Coronary artery (tissue), 2 donors: ENCODE results near the gene CNN2.

Experiments used
- DNase-seq: peaks from one replicate; pipeline ENCODE4 v3.0.0-alpha.2; 2017; ENCODE audit warnings: low spot score
- H3K27ac ChIP-seq, 2 donors: fragments of 200-600 bp; sonication (generic); one replicate each; pipeline ENCODE4 v1.5.1; 2016 to 2019
- H3K4me3 ChIP-seq: fragments of 200-600 bp; sonication (generic); 2 replicates; pipeline ENCODE4 v1.5.1; 2016; ENCODE audit warnings: mild to moderate bottlenecking, moderate library complexity
- TF ChIP-seq, protein P1 (sequence below): fragments of 200-600 bp; sonication (generic); IDR thresholded peaks from one replicate; pipeline ENCODE4 v1.5.1; 2019; ENCODE audit warnings: antibody characterized with exemption

Gene CNN2

DNA sequence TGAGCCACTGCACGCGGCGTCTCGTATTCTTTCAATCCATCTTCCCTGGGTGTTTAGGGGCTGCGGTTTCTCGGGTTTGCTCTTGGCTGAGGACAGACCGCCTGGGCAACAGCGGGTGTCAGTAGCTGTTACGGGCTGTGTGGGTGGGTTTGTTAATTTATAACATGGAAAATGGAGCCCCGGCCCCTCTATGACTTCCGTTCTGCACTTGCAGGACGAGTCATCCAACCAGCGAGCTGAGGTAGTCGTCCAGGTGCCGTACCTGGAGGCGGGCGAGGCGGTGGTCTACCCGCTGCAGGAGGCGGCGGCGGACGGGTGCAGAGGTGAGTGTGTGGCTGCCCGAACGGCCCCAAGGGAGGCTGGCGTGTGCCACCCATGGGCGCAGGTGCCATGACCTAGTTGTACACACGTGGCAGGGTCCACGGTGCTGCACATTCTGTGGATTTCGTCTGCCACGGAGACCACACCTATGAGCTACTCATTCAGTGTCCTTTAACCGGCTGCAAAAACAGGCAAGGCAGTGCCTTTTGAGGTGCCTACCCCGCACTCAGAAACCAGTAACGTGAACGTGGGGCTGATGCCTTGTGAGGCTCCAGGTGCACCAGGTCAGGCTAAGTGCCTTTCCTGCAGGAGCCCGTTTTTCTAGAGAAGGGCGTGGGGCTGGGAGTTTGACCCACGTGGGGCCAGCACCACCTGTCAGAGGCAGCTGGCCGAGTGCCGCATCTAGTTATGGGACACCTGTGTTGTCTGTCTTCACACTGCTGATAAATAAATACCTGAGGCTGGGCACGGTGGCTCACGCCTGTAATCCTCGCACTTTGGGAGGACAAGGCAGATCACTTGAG lies 57.8 kb downstream of the CNN2 start:
- no peak for DNase-seq
- no peak overlapping the region for H3K4me3 ChIP-seq
- TF ChIP-seq, protein P1, sequence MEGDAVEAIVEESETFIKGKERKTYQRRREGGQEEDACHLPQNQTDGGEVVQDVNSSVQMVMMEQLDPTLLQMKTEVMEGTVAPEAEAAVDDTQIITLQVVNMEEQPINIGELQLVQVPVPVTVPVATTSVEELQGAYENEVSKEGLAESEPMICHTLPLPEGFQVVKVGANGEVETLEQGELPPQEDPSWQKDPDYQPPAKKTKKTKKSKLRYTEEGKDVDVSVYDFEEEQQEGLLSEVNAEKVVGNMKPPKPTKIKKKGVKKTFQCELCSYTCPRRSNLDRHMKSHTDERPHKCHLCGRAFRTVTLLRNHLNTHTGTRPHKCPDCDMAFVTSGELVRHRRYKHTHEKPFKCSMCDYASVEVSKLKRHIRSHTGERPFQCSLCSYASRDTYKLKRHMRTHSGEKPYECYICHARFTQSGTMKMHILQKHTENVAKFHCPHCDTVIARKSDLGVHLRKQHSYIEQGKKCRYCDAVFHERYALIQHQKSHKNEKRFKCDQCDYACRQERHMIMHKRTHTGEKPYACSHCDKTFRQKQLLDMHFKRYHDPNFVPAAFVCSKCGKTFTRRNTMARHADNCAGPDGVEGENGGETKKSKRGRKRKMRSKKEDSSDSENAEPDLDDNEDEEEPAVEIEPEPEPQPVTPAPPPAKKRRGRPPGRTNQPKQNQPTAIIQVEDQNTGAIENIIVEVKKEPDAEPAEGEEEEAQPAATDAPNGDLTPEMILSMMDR, result no peak

DNA sequence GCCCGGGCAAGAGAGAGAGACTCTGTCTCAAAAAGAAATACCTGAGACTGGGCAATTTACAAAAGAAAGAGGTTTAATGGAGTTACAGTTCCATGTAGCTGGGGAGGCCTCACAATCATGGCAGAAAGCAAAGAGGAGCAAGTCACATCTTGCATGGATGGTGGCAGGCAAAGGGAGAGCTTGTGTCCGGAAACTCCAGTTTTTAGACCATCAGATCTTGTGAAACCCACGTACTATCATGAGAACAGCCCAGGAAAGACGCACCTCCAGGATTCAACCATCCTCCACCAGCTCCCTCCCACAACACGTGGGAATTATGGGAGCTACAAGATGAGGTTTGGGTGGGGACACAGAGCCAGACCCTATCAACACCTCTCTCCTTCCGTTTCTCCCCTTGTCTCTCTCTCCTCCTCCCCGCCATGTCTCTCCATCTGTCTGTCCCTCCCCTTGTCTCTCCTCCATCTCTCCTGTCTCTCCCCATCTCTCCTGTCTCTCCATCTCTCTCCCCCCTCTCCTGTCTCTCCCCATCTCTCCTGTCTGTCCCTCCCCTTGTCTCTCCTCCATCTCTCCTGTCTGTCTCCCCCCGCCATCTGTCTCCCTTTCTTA lies 58.7 kb downstream of the CNN2 start:
- Histone ChIP-seq H3K27ac (no peak overlapping the region), H3K4me3 (no peak overlapping the region)
- DNase-seq, result no peak
- TF ChIP-seq, protein P1, result no peak

More for the DNA sequence above, 57.8 kb downstream of the CNN2 start:
- H3K27ac ChIP-seq, result no peak overlapping the region

DNA sequence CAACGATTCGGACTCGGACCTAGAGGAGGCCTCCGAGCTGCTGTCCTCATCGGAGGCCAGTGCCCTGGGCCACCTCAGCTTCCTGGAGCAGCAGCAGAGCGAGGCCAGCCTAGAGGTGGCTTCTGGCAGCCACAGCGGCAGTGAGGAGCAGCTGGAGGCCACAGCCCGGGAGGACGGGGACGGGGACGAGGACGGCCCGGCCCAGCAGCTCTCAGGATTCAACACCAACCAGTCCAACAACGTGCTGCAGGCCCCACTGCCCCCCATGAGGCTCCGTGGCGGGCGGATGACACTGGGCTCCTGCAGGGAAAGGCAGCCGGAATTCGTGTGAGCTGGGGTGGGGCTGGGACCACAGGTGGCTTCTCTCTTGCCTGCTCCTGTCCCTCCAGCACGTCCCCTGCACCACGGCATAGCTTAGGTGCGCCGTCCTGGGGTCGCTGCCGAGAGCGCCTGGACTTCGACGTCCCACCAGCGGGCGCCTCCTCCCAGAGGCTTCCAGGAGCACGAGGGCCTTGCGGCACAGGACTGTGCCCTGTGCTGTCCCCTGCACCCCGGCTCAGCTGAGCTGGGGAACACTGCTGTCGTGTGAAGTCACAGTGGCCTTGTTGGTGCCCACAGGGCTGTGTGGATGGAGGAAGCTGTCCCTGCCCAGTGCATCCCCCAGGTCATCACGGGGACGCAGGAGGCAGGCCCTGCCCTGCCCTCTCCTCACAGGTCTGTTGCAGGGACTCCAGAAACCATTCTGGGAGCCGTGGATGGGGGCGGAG lies 59.5 kb downstream of the CNN2 start:
- no peak for DNase-seq
- TF ChIP-seq, protein P1, result no peak
- Histone ChIP-seq H3K27ac (no peak overlapping the region), H3K4me3 (no peak overlapping the region)

DNA sequence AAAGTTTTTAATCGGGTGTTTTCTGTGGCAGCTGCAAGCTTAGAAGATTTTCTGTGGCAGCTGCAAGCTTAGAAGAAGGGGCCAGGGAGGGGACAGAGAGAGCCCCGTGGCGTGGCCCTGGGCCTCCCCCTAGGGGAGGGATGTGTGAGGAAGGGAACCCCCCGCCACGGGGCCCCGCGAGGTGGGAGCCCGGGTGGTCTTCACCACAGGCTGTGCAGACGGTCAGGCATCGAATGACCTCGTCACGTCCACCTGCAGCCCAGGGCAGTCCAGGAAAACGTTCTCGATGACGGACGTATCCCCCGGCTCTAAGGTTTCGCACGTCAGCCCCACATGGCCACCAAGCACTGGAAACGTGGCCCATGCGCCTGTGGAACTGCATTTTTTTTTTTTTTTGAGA lies 60.2 kb downstream of the CNN2 start:
- Histone ChIP-seq H3K4me3 (no peak overlapping the region), H3K27ac (no peak overlapping the region)
- TF ChIP-seq, protein P1, result no peak
- no peak for DNase-seq

DNA sequence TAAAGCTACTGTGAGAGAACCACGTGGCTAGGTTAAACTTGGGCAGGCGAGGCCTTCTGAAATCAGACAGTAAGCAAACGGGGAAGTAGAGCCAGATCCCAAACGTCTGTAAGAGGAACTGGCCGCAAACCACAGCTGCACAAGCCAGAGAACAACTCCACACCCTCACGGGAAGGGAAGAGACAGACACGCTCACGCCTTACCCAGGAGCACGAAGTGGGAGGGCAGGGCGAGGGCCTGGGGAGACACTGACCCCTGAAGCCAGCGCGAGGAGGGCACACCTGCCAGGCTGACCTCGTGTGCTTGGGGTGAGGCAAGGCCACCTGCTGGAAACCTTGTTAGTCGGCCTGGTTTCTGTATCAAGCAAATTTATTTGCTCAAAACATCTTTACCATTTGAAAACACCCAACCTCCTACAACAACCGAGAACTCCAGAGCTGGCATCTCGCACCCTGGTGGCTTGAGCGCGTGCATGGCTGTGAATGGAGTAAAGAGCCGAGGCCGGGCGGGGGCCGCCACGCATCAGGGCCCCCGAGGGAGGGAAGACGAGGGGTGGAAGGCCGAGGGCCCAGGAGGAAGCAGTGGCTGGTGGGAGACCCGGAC lies 61.5 kb downstream of the CNN2 start:
- no peak overlapping the region for H3K4me3 ChIP-seq
- TF ChIP-seq, protein P1, result no peak
- no peak for DNase-seq
- peak overlapping the region in 1 of 2 donors; percentile 78 for H3K27ac ChIP-seq

DNA sequence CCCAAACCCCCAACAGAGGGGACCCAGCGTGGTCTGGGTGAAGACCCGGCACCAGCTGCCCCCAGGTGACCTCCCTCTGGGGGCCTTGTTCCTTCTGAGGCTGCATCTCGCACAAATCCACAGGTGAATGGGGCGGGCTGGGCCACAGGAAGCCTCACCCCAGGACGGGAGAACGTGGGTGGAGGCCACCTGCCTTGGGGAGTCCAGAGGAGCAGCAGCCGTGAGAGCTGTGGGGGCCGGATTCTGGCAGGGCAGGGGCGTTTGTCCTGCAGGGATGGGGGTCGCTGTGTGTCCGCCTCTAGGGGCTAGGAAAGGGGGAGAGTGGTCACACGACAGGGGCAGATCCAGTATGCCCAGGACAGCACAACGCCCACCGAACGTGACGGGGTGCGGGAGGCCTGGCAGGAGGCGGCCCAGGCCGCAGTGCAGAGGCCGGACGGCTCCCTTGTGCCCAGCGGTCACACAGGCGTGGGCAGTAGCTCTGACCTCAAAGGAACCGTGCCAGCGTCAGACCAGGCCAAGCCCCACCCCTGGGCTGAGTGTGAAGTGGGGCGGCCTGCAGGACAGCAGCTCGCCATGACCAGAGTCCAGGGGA lies 62.1 kb downstream of the CNN2 start:
- H3K4me3 ChIP-seq, result no peak overlapping the region
- TF ChIP-seq, protein P1, result no peak
- DNase-seq, result no peak
- H3K27ac ChIP-seq, result peak overlapping the region in 1 of 2 donors; percentile 78
